Vagina (tissue), 2 donors: ENCODE data around the gene MED12L.

Experiments
- CTCF ChIP-seq, 3 experiments: fragments of 450-650 bp in 2 of 3; fragments of 200-600 bp in 1 of 3; sonication (generic) in 1 of 3; IDR thresholded peaks; one replicate each; pipeline ENCODE4 v1.5.1; 2017 to 2019; ENCODE audit warnings: antibody characterized with exemption in 3 of 3, mild to moderate bottlenecking in 2 of 3, moderate library complexity in 2 of 3
- POLR2A ChIP-seq, 2 donors: fragments of 450-650 bp; IDR thresholded peaks; one replicate each; pipeline ENCODE4 v1.6.1; 2017; ENCODE audit warnings: antibody characterized with exemption in 2 of 2, mild to moderate bottlenecking in 2 of 2, moderate library complexity in 2 of 2

- TF ChIP-seq CTCF (IDR thresholded peaks at IDR 0.05) (no peak), POLR2A (IDR thresholded peaks at IDR 0.05) (no peak)
Measured at GRCh38 chr3:151322511-151322910, 237.0 kb downstream of the MED12L start.
